ENCODE measurements around the gene FARP2.
"Not testable (repeated sequence)": the region's sequence is repeated elsewhere in the genome, so short reads cannot be mapped to it uniquely, and the experiment has no call there.

The FARP2 gene

DNA sequence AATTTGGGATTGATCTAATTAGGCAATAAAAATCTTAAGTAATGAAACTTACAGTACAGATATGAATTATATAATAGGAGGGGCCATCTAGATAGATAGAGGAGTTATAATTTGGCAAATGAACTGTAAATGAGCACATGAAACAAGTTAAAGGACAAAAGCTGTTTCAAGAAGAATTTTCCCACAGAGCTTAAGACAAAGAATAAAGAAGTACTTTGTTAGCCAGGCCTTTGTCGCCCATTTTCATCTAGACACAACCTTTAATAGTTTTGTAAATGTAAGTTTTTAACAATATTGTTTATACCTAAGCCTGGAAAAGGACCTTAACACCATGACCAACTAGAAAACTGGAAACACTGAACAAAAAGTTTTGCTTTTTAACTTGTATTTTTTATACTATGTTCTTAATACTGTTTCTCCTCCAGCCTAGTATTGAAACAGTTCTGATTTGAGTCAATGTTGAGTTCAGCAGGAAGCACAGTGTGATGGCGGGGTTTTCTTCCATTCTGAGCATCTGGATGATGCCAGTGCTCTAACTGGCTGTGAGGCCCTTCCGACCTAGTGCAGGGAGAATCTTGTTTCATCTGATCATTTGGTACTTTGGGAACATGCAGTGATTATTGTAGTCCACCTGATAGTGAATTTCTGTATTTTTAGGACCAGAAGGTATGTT, 37.6 kb downstream of the FARP2 start:
- Mint-ChIP-seq H3K36me3 (ENCODE audit: low read depth) (peaks cover 19% of the 10 kb centered on the region), H3K4me1 (peaks cover 14% of the 10 kb centered on the region), H3K27ac (peak overlapping the region; percentile 1), H3K27me3 (no peaks in the 10 kb centered on the region), H3K9me3 (no peaks in the 10 kb centered on the region), H3K4me3 (no peak overlapping the region)
- no peak for ATAC-seq
- DNase-seq = no peak

DNA sequence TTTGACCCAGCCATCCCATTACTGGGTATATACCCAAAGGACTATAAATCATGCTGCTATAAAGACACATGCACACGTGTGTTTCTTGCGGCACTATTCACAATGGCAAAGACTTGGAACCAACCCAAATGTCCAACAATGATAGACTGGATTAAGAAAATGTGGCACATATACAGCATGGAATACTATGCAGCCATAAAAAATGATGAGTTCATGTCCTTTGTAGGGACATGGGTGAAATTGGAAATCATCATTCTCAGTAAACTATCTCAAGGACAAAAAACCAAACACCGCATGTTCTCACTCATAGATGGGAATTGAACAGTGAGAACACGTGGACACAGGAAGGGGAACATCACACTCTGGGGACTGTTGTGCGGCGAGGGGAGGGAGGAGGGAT, 40.7 kb downstream of the FARP2 start:
- H3K4me3 Mint-ChIP-seq, H3K27me3 Mint-ChIP-seq, H3K4me1 Mint-ChIP-seq, ATAC-seq, H3K9me3 Mint-ChIP-seq, DNase-seq, H3K27ac Mint-ChIP-seq: not testable (repeated sequence)
- H3K36me3 Mint-ChIP-seq (ENCODE audit: low read depth) = peaks cover 14% of the 10 kb centered on the region

DNA sequence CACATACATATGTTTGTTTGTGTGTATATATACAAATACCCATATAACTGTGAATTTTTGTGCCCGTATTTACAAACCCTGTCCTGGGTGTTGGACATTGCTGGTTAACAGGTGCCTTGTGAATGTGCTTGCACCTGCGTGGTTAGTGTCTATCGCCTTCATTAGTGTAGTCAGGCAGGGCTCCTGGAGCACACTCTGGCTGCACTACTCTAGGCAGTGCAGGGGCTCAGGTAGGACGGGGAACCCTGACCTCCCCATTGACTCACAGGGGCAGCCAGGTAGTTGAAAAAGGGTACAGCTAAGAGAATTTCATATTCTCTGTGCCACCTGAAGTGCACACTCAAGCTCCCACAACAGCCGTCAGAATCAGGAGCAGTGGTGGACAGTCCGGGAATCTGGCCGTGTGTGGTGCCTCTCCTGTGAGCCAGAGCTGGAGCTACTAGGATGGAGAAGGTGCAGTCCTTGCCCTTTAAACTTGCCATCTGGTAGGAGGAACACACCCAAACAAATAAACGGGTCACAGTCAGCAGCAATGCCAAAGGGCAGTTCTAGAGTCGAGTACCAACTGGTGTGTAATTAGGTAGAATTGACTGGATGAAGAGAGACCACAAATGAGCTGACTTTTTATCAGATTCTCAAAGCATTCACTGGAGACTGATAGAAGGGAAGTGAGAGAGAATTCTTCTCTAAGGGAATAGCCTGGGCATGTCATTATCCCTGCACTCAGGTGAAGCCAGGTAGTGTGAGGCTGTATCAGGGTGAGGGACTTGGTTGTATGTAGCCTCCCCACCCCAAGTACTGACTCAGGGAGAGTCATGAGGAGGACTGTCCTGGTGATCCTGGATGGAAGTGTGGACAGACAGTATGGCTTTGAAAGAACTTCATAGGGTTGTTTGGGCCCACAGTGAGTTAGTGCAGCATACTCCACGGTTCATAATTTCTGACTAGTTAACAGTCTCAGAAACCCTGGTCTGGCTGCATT, 44.1 kb downstream of the FARP2 start:
- Mint-ChIP-seq H3K27ac (no peak overlapping the region), H3K9me3 (no peaks in the 10 kb centered on the region), H3K4me3 (no peak overlapping the region), H3K27me3 (no peaks in the 10 kb centered on the region), H3K36me3 (ENCODE audit: low read depth) (peaks cover 8% of the 10 kb centered on the region), H3K4me1 (no peaks in the 10 kb centered on the region)
- DNase-seq (no peak), ATAC-seq (no peak)

DNA sequence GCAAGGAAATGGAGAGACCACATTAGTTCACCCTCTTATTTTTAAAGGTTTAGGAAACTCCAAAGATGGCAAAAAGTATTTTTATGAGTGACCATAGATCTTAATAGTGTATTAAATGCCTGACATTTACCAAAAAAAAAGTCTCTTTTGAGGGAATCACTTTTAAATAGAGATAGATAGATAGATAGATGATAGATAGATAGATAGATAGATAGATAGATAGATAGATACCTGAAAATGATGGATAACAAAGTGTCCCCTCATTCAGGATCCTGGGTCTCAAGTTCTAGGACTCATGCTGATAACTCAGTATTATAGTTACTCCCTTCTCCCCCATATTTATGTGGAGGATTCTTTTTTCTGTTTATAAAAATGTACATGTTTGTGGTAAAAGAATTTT, 52.8 kb downstream of the FARP2 start:
- peaks cover 40% of the 10 kb centered on the region for H3K36me3 Mint-ChIP-seq (ENCODE audit: low read depth)
- no peak overlapping the region for H3K27ac Mint-ChIP-seq
- ATAC-seq (no peak), DNase-seq (no peak)
- H3K4me3 Mint-ChIP-seq = no peak overlapping the region
- H3K4me1 Mint-ChIP-seq = peaks cover 4% of the 10 kb centered on the region
- no peaks in the 10 kb centered on the region for H3K27me3 Mint-ChIP-seq
- H3K9me3 Mint-ChIP-seq = no peaks in the 10 kb centered on the region

DNA sequence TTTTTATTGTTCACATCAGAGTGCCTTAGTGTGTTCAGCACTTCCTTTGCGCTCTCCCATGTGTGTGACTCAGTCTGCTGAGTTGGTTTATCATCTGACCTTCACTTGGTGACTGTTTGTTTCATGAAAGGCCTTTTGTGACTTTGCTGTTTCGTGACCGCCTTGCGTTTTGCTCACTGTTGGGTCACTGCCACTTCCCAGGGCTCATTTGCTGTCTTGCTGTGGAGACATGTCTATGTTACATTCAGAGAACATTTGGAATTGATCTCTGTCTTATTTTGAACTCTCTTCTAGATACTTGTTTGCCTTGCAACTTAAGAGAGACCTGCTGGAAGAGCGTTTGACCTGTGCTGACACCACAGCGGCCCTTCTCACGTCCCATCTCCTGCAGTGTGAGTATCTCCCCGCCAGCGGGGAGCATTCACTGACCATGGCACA, 54.7 kb downstream of the FARP2 start:
- Mint-ChIP-seq H3K27me3 (no peaks in the 10 kb centered on the region), H3K4me3 (no peak overlapping the region), H3K9me3 (no peaks in the 10 kb centered on the region), H3K27ac (no peak overlapping the region), H3K4me1 (peaks cover 4% of the 10 kb centered on the region), H3K36me3 (ENCODE audit: low read depth) (peaks cover 46% of the 10 kb centered on the region)
- DNase-seq (no peak), ATAC-seq (no peak)

DNA sequence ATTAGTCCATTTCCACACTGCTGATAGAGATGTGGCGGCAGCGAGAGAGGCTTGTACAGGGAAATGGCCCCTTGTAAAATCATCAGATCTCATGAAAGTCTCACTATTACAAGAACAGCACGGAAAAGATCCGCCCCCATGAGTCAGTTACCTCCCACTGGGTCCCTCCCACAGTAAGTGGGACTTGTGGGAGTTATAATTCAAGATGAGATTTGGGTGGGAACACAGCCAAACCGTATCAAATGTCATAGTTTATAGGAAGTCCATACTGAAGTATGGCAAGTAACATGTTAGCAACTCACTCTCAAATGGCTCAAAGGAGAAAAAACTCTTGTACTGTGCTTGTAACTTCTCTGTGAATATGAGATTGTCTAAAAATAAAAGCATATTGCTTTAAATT, 56.1 kb downstream of the FARP2 start:
- Mint-ChIP-seq H3K27ac (no peak overlapping the region), H3K27me3 (no peaks in the 10 kb centered on the region), H3K9me3 (no peaks in the 10 kb centered on the region), H3K4me1 (peaks cover 4% of the 10 kb centered on the region), H3K4me3 (no peak overlapping the region), H3K36me3 (ENCODE audit: low read depth) (peaks cover 52% of the 10 kb centered on the region)
- ATAC-seq (no peak), DNase-seq (no peak)

DNA sequence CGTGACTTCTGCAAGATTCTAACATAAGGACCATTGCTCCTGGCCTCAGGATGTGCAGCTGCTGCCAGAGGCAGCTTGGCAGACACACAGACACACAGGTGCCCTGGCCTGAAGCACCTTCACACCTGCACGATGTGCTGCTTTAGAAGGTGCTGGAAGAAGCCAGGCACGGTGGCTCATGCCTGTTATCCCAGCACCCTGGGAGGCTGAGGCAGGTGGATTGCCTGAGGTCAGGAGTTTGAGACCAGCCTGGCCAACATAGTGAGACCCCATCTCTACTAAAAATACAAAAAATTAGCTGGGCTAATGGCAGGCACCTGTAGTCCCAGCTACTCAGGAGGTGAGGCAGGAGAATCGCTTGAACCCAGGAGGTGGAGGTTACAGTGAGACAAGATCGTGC, 57.4 kb downstream of the FARP2 start:
- not testable (repeated sequence) for H3K4me1 Mint-ChIP-seq, H3K27me3 Mint-ChIP-seq, H3K4me3 Mint-ChIP-seq, DNase-seq, ATAC-seq, H3K27ac Mint-ChIP-seq, H3K9me3 Mint-ChIP-seq
- H3K36me3 Mint-ChIP-seq (ENCODE audit: low read depth) = peaks cover 55% of the 10 kb centered on the region

DNA sequence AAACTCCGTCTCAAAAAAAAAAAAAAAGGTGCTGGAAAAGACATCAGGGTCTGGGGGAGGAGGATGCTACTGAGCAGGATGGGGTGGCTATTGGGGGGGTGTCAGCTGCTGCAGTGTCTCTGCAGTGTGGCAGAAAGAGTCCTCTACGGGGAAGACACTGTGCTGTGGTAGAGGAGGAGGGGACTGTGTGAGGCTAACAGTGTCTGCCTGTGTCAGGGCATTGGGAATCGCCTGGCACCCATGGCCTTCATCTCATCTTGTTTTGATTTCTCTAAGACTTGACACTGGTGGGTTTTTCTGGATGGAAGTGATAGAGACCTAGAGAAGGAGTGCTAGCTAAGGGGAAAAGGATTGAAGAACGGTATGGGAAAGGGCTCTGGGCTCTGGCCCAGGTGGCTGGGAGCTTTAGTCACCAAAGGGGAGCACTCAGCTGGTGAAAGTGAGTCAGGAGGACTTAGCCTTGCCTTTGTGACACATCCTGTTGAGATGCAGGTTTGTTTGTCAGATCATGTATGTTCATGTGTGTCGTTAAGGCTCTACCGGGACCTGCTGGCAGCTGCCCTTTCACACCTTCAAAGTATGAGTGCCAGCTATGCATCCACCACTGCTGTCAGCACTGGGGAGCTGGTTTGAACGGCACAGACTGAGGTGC, 58.0 kb downstream of the FARP2 start:
- H3K27me3 Mint-ChIP-seq = no peaks in the 10 kb centered on the region
- no peaks in the 10 kb centered on the region for H3K9me3 Mint-ChIP-seq
- H3K4me3 Mint-ChIP-seq = no peak overlapping the region
- DNase-seq (no peak), ATAC-seq (no peak)
- peaks cover 53% of the 10 kb centered on the region for H3K36me3 Mint-ChIP-seq (ENCODE audit: low read depth)
- peak overlapping the region; percentile 13 for H3K27ac Mint-ChIP-seq
- peaks cover 4% of the 10 kb centered on the region for H3K4me1 Mint-ChIP-seq

DNA sequence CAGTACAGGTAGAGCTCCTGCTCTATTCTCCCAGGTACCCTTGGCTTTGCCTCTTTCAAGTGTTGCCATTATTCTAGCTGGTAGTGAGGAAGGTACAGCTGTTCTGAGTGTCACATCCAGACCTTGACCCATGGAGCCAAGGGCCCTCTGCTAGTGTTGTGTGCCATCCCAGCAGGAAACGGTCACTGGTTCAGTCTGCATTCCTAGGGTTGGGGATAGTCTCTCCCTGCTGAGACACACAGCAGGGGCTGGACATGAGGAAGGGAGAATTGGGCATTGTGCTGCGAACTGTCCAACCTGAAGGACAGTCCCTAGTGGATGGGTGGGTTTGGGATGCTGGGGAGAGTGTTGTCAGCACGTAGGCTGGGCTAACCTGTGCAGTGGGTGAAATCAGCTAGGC, 59.1 kb downstream of the FARP2 start:
- Mint-ChIP-seq H3K4me1 (peaks cover 4% of the 10 kb centered on the region), H3K36me3 (ENCODE audit: low read depth) (peaks cover 60% of the 10 kb centered on the region), H3K27me3 (no peaks in the 10 kb centered on the region), H3K27ac (no peak overlapping the region), H3K9me3 (no peaks in the 10 kb centered on the region), H3K4me3 (no peak overlapping the region)
- DNase-seq (no peak), ATAC-seq (no peak)

DNA sequence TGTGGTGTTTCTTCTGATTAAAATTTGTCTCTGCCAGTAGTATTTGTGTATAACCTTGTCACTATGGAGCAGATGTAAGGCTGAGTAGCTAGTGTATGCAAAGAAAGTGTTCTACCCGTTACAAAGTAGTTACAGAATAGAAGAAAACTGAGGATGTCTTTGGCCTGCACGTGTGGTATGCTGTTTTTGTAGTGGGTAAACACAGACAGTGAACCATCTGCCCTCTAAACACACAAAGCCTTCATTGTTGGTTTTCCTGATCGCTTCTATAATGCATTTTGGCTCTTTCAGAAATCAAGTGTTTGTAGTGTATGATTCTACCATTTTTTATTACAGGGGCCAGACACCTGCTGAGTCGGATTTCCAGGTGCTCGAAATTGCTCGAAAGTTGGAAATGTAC, 61.5 kb downstream of the FARP2 start:
- ATAC-seq (no peak), DNase-seq (no peak)
- Mint-ChIP-seq H3K4me3 (no peak overlapping the region), H3K27ac (no peak overlapping the region), H3K36me3 (ENCODE audit: low read depth) (peaks cover 64% of the 10 kb centered on the region), H3K4me1 (no peaks in the 10 kb centered on the region), H3K9me3 (peaks cover 5% of the 10 kb centered on the region), H3K27me3 (no peaks in the 10 kb centered on the region)

DNA sequence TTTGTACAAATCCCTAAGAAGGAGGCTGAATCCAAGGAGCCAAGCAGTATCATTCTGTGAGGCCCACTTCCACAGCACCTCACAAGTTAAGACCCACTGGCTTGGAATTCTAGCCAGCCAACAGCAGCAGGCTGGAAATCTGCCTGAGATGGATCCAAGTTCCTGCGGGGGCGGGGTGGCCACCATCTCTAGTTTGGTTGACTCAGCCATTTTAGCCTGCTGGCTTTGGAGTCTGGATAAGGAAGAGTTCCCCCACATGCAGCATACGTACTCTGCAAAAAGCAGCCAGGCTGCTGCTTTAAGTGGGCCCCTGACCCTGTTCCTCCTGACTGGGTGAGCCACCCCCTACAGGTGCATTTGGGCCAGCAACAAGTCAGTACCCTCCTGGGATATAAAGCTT, 65.2 kb downstream of the FARP2 start:
- Mint-ChIP-seq H3K4me1 (no peaks in the 10 kb centered on the region), H3K9me3 (peaks cover 22% of the 10 kb centered on the region), H3K27ac (no peak overlapping the region), H3K36me3 (ENCODE audit: low read depth) (peaks cover 65% of the 10 kb centered on the region), H3K27me3 (no peaks in the 10 kb centered on the region), H3K4me3 (no peak overlapping the region)
- DNase-seq (no peak), ATAC-seq (no peak)

DNA sequence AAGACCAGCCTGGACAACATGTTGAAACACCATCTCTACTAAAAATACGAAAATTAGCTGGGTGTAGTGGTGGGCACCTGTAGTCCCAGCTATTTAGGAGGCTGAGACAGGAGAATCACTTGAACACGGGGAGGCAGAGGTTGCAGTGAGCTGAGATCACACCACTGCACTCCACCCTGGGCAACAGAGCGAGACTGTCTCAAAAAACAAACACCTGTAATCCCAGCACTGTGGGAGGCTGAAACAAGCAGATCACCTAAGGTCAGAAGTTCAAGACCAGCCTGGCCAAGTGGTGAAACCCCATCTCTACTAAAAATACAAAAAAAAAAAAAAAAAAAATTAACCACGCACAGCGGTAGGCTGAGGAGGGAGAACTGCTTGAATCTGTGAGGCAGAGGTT, 65.9 kb downstream of the FARP2 start:
- DNase-seq, ATAC-seq, H3K27ac Mint-ChIP-seq, H3K4me1 Mint-ChIP-seq, H3K27me3 Mint-ChIP-seq, H3K4me3 Mint-ChIP-seq: not testable (repeated sequence)
- H3K9me3 Mint-ChIP-seq = peaks cover 22% of the 10 kb centered on the region
- peaks cover 63% of the 10 kb centered on the region for H3K36me3 Mint-ChIP-seq (ENCODE audit: low read depth)

DNA sequence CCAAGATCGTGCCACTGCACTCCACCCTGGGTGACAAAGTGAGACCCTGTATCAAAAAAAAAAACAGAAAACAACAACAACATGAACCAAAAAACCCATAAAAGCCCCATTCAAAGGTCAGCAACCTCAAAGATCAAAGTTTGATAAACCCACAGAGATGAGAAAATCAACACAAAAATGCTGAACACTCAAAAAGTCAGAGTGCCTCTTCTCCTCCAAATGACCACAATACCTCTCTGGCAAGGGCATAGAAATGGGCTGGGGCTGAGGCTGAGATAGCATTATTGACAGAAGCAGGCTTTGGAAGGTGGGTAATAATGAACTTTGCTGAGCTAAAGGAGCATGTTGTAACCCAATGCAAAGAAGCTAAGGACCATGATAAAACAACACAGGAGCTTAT, 66.3 kb downstream of the FARP2 start:
- ATAC-seq = no peak
- DNase-seq = no peak
- H3K36me3 Mint-ChIP-seq (ENCODE audit: low read depth) = peaks cover 63% of the 10 kb centered on the region
- H3K4me1 Mint-ChIP-seq = no peaks in the 10 kb centered on the region
- no peak overlapping the region for H3K27ac Mint-ChIP-seq
- H3K4me3 Mint-ChIP-seq = no peak overlapping the region
- peaks cover 22% of the 10 kb centered on the region for H3K9me3 Mint-ChIP-seq
- H3K27me3 Mint-ChIP-seq = no peaks in the 10 kb centered on the region

DNA sequence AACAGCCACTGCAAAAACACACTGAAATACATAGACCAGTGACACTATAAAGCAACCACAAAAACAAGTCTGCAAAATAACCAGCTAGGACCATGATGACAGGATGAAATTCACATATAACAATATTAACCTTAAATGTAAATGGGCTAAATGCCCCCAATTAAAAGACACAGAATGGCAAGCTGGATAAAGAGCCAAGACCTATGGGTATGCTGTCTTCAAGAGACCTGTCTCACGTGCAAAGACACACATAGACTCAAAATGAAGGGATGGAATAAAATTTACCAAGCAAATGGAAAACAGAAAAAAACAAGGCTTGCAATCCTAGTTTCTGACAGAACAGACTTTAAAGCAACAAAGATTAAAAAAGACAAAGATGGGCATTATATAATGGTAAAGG, 67.4 kb downstream of the FARP2 start:
- DNase-seq, H3K4me3 Mint-ChIP-seq, H3K4me1 Mint-ChIP-seq, H3K27ac Mint-ChIP-seq, H3K27me3 Mint-ChIP-seq, ATAC-seq: not testable (repeated sequence)
- H3K36me3 Mint-ChIP-seq (ENCODE audit: low read depth) = peaks cover 55% of the 10 kb centered on the region
- H3K9me3 Mint-ChIP-seq = peaks cover 22% of the 10 kb centered on the region

DNA sequence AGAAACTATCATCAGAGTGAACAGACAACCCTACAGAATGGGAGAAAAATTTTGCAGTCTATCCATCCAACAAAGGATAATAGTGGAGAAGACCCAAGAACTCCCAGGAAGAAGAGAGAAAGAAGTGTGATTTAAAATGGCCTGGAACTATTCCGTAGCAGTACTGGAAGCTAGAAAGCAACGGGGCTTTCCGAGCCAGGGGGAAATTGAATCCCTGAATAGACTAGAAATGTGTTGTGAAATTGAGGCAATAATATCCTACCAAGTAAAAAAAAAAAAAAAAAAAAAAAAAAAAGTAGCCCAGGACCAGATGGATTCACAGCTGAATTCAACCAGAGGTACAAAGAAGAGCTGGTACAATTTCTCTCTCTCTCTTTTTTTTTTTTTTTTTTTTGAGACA, 69.3 kb downstream of the FARP2 start:
- ATAC-seq (no peak), DNase-seq (no peak)
- Mint-ChIP-seq H3K36me3 (ENCODE audit: low read depth) (peaks cover 58% of the 10 kb centered on the region), H3K27ac (no peak overlapping the region), H3K4me3 (no peak overlapping the region), H3K9me3 (peaks cover 22% of the 10 kb centered on the region), H3K4me1 (no peaks in the 10 kb centered on the region), H3K27me3 (no peaks in the 10 kb centered on the region)
